ENCODE measurements around the gene NTHL1.
"Not testable (repeated sequence)": the region's sequence is repeated elsewhere in the genome, so short reads cannot be mapped to it uniquely, and the experiment has no call there.

The NTHL1 gene

DNA sequence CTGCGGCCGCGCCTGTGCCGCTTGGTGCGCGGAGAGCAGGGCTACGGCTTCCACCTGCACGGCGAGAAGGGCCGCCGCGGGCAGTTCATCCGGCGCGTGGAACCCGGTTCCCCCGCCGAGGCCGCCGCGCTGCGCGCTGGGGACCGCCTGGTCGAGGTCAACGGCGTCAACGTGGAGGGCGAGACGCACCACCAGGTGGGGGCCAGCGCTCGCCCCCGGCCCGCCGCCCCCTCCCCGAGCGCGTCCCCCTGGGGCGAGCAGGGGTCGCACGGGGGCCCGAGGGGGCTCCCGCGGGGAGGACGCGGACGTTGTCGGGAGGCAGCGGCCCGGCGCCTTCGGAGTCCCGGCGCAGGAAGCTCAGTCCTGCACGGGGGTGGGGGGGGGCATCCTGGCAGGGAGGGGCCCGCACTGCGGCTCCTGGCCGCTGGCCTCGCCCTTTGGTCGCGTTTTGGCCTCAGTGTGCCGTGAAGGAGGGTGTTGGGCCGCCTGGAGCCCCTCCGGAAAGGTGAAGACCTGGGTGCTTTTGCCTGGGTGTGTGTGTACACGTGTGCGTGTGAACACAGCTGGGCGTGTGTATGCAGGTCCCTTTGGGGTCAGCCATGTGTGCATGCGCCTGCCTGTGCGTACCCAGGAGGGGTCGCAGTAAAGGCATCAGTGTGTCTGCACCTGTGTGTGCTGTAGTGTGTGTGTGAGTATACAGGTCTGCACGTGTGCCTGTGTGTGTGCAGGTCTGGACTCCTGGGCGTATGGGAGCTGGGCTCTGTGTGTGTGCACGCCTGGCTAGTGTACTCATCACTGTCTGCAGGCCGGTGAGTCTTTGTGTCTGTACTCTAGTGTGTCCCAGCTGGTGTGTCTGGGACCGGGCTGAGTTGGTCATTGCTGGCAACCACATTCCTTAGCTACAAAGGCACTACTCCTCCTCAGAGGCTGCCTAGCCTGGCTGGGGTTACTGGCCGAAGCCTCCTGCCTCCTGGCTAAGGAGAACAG lies 20.3 kb downstream of the NTHL1 start:
- DNase-seq: no peak

DNA sequence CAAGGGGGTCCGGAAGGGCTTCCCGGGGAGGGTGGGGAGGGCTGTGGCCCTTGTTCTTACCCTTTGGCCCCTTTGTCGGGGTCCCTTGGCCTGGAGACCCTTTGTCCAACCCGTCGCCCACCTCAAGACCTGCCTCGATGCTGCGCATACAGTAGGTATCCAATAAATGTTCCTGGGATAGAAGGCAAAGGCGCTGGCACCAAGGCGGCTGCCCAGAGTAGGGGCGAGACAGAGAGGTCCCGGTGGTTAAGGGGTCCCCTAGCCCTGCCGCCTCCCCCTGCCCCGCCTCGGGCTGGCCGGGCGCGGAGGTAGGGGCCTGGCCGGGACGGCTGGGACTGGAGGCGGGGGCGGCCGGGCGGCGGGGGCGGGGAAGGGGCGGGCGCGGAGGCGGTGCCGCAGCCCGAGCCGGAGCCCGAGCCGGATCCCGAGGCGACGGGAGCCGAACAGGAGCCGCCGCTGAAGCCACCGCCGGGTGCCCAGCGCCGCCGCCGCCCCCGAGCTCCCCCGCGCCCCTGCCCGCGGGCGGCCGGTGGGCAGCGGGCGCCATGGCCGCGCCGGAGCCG lies 21.1 kb downstream of the NTHL1 start, which contains the start of gene NHERF2:
TSS of gene NHERF2 (plus strand) at position 442 of the 563 bp plus-strand sequence. CDS start at position 546, 104 bp downstream.
- peak; percentile 91 for DNase-seq

DNA sequence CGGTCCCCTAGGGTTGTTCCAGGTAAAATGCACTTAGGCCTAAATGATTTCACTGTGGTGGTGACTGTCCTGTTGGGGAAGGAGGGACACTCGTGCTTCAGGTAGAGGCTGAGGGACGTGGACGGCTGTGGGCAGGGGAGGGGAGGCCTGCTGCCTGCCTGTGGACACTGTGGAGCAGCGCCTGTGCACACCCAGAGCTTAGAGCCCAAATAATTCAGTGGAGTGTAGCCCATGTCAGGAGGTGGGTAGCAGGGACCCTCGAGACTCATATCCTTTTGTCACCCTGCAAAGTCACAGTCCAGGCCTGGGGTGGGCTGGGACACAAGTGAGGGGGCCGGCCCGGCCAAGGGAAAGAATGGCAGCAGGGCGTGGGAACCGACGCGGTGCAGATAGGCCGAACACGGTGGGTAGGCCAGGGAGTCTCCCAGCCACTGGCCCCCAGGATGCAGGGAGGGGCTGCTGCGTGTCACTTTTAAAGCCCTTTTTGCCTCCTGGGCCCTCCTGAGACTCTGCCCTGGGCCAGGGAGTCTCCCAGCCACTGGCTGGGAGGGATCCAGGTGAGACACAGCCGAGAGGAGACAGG lies 21.7 kb downstream of the NTHL1 start:
- no peak for DNase-seq

DNA sequence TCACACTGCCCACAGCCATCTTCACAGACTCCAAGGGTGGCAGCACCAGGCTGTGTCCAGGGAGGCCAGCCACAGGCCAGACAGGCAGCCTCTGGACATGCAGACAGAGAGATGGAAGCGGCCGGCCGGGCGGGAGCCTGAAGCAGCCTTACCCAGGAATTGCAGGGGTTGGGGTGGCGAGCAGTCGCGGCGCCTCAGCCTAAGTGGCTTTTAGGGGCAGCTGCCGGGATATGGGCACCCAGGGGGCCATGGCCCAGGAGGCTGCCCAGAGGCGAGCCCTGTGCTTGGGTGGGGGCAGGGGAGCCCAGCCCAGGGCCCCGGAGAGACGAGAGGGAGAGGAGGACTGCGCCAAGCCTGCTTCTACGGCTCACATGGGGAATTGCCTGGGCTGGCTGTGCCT lies 22.4 kb downstream of the NTHL1 start:
- no peak for DNase-seq

DNA sequence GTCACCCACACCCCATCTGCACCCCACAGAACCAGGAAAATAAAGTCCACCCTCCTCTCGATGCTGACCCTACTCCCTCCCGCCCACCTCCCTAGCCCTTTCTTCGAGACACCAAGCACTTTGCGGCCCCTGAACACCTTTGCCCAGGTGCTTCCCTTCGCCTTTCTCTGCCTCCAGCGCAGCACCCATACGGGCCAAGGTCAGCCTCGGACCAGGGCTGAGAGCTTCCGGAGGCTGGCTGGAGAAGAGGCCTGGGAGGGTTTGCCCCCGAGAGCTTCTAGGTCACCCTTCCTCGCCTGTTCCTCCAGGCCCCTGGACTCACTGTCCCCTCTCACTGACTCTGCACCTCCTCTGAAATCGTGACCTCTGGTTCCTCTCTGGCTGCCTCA lies 23.6 kb downstream of the NTHL1 start:
- DNase-seq: no peak

DNA sequence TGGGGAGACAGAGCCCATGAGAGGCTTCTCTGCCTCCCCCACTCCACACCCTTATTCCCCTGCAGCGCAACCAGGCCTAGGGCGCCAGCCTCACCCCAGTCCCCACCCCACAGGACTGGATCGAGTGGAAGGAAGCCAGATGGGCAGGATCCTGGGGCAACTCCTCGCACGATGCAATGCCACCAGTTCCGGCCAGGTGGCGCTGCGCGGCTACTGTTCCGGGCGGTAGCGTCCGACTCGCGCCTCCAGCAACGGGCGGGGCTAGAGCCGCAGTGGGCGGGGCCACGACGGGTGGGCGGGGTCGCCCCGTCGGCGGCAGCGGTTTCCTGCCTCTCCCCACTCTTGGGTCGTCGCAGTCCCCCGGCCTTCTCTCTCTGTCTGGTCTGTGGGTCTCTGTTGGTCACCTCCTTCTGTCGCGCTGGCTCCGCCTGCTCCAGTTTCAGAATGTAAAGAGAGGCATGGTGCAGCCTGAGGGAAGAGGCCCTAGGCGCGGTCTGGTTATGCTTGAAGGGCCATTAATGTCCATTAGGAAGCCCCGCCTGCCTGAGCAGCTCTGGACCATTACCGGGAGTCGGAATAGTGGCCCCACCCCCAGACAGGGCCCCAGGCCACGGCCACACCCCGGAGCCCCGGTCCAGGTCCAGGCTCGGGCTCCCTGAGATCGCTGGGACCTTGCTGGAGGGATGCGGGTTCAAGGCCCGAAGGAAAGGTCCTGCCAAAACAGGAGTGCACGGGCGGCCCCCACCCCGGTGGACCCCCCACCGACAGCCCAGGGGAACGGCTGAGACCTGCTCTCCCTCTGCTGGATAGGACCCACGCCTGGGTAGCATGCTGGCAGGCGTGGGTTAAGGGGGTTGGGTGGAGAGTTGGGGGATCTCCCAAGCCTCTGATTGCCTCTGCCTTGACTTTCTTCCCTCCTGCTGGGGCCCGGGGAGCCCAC lies 24.3 kb downstream of the NTHL1 start:
- DNase-seq: peak; percentile 97

DNA sequence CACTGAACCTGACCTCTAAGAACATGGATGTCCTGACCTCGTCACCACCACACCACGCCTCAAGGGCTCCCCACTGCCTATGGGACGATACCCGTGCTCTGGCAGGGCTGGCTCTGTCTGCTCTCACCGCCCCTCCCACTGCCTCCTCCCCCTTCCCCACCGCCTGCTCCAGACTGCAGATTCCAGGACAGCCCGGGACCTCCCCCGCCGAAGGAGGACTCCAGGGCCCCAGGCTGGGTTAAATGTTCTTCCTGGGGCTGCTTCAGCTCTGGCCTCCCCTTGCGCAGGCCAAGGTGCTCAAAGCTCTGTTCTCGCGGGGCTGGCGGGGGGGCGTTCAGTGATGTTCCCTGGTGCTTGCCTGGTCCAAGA lies 24.9 kb downstream of the NTHL1 start:
- DNase-seq: no peak

DNA sequence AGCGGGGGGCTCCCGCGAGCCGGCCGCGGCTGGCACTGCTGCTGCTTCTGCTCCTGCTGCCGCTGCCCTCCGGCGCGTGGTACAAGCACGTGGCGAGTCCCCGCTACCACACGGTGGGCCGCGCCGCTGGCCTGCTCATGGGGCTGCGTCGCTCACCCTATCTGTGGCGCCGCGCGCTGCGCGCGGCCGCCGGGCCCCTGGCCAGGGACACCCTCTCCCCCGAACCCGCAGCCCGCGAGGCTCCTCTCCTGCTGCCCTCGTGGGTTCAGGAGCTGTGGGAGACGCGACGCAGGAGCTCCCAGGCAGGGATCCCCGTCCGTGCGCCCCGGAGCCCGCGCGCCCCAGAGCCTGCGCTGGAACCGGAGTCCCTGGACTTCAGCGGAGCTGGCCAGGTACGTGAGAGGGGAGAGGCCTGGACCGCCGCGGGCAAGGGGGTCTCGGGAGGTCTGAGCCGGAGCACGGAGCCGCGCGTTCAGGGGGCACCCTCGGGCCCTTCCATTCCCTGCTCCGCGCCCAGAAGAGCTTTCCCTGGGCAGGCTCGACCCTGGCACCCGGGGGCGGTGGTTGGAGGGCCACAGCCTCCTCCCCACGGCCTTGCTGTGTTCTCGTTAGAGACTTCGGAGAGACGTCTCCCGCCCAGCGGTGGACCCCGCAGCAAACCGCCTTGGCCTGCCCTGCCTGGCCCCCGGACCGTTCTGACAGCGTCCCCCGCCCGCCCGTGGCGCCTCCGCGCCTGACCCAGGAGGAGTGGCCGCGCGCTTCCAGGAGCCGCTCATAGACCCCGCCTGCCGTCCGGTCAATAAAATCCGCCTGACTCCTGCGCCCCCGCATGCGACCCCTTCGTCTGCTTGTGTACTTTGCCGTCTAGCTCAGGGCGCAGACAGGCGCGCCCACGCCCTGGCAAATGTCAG lies 27.5 kb downstream of the NTHL1 start:
- DNase-seq: no peak

DNA sequence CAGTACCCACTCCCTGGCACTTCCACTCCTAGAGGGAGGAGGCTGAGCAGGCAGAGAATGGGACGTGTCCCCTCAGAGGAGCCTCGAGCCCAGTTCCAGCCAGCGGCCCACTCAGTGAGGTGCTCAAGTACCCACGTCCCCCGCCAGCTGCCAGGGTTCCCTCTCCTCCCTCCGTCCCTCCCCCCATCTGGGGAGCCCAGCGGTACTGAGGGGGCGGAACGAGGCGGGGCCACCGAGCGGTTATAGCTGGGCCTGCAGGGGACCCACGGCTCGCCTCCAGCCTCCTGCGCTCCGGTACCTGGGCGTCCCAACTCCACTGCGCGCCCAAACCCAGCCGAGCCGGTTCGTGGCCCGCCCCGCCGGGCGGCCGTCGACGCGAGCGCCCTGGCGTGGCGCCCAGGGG lies 28.1 kb downstream of the NTHL1 start, which contains the start of gene NPW:
TSS of gene NPW (plus strand) at position 268 of the 403 bp plus-strand sequence.
- DNase-seq: no peak

DNA sequence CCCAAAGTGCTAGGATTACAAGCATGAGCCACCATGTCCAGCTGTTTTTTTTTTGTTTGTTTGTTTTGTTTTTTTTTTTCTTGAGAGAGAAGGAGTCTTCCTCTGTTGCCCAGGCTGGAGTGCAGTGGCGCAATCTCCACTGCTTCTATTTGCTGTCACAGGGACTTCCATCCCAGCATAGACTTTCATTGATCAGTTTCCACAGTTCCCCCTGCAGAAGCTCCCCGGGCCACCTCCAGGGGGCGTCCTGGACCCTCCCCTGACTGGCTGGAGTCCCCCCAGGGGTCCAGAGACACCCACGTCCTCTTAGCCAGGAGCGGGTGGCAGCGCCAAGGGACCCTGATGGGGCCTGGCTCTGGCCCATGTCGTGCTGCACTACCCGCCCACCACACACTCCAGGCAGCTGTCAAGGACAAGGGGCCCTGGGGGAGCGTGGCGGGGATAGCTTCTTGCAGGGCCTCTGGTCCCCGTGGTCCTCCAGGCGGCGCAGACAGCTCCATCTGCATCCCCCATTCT lies 31.2 kb downstream of the NTHL1 start:
- DNase-seq: no peak

DNA sequence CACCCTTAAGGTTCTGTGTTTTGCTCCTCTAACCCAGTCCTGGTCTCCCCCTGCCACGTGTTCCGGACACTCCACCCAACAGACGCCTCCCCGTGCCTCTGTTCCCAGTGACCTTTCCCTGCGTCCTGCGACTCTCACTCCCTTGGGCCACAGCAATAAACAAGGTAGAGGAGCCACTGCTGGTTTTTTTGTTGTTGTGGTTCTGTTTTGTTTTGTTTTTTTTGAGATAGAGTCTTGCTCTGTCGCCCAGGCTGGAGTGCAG lies 31.8 kb downstream of the NTHL1 start:
- no peak for DNase-seq

DNA sequence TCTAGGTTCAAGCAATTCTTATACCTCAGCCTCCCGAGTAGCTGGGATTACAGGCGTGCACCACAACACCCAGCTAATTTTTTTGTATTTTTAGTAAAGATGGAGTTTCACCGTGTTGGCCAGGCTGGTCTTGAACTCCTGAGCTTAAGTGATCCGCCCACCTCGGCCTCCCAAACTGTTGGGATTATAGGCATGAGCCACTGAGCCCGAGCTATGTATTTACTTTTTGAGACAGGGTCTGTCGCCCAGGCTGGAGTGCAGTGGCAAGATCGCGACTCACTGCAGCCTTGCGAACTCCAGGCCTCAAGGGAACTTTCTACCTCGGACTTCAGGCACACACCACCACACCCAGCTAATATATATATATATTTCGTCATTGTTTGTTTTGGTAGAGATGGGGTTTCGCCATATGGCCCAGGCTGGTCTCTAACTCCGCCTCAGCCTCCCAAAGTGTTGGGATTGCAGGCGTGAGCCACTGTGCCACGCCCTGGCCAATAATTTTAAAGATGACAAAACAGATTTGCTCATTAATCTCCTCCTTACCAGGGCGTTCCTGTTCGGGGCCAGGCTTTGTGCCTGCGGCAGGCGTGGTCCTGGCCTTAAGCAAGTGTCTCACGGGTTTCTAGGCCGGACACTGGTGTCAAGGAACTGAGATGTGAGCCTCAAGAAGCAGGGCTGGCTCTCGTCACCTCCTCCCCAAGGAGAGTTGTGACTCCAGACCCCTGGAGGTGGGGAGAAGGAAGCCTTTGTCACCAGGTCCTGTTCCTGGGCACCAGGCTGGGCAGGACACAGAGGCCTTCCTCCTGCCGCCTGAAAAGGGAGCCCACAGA lies 32.3 kb downstream of the NTHL1 start:
- DNase-seq: no peak

DNA sequence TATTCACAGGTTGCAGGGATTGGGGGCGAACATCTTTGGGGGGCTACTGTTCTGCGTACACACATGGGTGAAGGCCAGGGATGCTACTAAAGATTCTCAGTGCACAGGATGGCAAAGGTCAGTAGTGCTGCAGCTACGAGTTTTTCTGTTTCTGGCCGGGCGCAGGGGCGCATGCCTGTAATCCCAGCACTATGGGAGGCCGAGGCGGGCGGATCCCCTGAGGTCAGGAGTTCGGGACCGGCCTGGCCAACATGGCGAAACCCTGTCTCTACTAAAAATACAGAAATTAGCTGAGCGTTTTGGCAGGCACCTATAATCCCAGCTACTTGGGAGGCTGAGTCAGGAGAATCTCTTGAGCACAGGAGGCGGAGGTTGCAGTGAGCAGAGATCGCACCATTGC lies 34.1 kb downstream of the NTHL1 start:
- no peak for DNase-seq

DNA sequence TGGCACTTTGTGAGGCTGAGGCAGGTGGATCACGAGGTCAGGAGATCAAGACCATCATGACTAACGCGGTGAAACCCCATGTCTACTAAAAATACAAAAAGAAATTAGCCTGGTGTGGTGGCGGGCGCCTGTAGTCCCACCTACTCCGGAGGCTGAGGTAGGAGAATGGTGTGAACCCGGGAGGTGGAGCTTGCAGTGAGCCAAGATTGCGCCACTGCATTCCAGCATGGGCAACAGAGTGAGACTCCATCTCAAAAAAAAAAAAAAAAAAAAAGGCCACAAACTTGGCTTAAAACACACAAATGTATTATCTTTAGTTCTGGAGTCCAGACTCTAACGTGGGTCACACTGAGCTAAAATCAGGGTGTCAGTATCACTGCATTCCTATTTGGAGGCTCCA lies 35.9 kb downstream of the NTHL1 start:
- DNase-seq: not testable (repeated sequence)

DNA sequence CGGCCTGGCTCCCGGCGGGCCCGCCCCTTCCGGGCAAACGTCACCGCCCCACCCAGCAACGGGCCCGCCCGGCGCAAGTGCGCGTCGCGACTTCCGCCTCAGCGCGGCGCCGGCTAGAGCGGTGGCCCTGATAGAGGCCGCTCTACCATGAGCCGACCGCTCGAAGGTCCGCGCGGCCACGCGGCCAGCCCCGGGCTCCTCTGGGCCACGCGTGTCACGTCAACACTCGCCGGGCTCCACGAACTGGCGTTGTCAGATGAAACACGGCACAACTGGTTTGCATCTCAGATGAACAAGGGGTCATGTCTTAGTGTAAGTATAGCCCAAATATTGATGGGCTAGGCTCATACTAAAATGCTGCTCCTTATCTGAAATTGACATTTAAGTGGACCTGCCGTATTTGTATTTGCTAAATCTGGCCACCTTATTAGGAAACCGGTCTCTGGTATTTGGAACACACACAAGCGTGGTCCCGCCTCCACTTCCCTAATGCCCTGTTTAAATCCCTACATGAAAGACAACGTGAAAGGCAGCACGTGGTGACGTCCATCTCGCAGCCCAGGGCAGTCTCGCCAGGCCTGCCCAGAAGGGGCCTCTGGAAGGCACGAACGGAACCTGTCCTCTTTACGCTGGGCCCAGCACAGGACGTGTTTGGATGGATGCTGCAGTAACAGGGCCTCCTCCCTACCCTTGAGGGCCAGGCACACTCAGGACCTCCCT lies 37.7 kb downstream of the NTHL1 start, which contains the start of gene ZNF598:
TSS of gene ZNF598 (minus strand) at position 31 of the 720 bp plus-strand sequence.
- peak; percentile 90 for DNase-seq

DNA sequence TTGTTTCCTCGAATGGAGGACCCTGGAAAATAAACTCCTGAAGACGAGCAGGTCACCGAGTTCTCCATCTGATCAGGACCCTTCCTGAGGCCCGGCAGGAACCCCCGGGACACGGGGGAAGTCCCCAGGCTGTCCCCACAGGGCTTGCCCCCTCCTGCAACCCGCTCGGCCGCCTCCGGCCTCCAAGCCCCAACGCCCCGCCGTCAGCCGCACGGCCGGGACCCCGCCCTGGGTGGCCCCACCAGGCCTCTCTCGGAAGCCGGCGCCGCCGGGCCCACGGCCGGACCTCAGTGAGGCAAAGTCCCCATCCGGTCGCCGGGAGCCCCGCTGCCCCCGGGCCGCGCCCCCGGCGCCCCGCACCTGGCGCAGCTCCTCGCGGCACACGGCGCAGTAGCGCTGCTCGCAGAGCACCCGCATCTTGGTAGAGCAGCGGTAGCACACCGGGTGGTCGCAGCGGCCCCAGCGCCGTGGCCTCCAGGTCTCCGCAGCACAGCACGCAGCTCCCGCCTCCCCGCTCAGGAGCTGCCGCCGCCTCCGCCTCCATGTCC lies 38.4 kb downstream of the NTHL1 start:
- no peak for DNase-seq

DNA sequence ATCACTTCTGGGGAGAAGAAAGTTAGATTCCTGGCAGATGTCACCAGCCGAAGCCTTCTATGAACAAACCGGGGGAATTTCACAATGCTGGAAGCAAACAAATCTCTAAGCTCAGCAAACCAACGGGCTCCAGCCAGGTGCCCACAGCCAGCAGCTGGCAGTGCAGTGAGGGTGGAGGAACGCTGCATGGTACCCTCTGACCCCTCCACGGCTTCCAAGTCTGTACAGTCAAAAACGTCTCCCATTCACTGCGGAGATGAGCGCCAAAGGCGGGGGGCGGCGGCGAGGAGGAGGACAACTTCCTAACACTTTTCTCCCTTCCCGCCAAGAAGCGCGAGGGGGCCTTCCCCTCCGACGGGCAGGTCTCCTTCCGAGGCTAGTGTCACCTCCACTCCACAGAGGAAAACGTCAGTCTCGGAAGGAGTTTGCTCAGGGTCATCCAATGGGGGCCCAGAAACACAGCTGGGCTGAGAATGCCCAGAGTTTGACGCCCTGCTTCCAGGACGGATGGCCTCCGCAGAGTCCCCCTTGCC lies 38.9 kb downstream of the NTHL1 start:
- no peak for DNase-seq

DNA sequence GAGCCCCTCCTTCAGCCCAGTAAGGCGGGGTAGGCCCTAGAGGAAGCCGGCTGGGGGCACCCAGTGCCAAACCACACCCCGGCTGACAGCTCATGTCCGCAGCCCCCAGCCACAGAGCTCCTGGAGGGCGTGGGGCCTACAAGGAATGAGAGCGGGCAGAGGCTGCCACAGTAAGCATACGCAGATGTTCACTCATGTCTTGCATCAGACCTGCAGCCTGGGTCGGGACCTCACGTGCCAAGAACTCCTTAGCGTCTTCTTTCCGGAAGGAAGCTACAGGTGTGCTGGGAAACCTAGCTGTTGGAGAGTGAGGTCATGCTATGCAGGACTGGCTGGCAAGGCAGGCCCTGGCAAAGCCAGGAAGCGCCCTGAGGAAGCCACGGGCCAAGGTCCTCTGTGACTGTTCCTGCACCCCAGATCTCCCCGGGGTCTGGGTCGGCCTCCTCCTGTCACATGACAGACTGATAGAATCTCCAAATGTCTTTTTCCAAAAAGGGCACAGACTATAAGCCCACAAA lies 39.6 kb downstream of the NTHL1 start:
- DNase-seq: no peak

All from 8988T (cell line).